ENCODE data around the gene IRAK2.

GRCh38 chr3:10173095-10173925 is 8.6 kb downstream of the IRAK2 start:
- TF ChIP-seq MAX (IDR thresholded peaks at IDR 0.05; ENCODE audit: insufficient read depth, insufficient read length) (no peak), CTCF (IDR thresholded peaks at IDR 0.05; ENCODE audit: extremely low read depth in 1 of 2, insufficient read depth in 1 of 2, low read depth in 1 of 2, low read length in 2 of 2) (no peak)
